GM19397 (cell line): Measurements from ENCODE around the gene MAPK8IP1.

ENCODE experiments used
- ATAC-seq: cut with Tn5 transposase; IDR thresholded peaks from one replicate; pipeline ENCODE4 v1.9.1; 2021; ENCODE audit warnings: mild to moderate bottlenecking, moderate library complexity; ENCODE audit not compliant: unreplicated experiment

The MAPK8IP1 gene

GRCh38 chr11:45936511-45937054, 51.1 kb downstream of the MAPK8IP1 start:
- no peak for ATAC-seq

- no peak for ATAC-seq
These were observed 52.5 kb downstream of the MAPK8IP1 start for GRCh38 chr11:45937916-45938315.

GRCh38 chr11:45939836-45940235, 54.4 kb downstream of the MAPK8IP1 start:
- ATAC-seq = no peak

GRCh38 chr11:45941285-45941684, 55.8 kb downstream of the MAPK8IP1 start:
- ATAC-seq = no peak

- ATAC-seq = no peak
These were observed 56.9 kb downstream of the MAPK8IP1 start for GRCh38 chr11:45942381-45942780.

- ATAC-seq = no peak
These were observed 60.0 kb downstream of the MAPK8IP1 start for GRCh38 chr11:45945397-45945999.

- ATAC-seq = no peak
These were observed 62.4 kb downstream of the MAPK8IP1 start for GRCh38 chr11:45947885-45948284.

GRCh38 chr11:45948356-45948755, 62.9 kb downstream of the MAPK8IP1 start:
- ATAC-seq = no peak

GRCh38 chr11:45949992-45950407, 64.5 kb downstream of the MAPK8IP1 start:
- no peak for ATAC-seq
